NCI-H2196 treated with DMSO at 0.1 percent for 48 hours (cell line): ENCODE data around the gene METTL8.
"Not testable (repeated sequence)": the region's sequence is repeated elsewhere in the genome, so short reads cannot be mapped to it uniquely, and the experiment has no call there.

Source experiments
- DNase-seq: peaks from one replicate; lab custom pipeline; 2025; ENCODE audit not compliant: unreplicated experiment; lab: John Stamatoyannopoulos, UW

METTL8 gene

GRCh38 chr2:171316220-171316619, 117.6 kb downstream of the METTL8 start:
- no peak for DNase-seq

GRCh38 chr2:171315781-171316180, 118.0 kb downstream of the METTL8 start:
- no peak for DNase-seq

GRCh38 chr2:171312182-171312581, 121.6 kb downstream of the METTL8 start:
- DNase-seq, result not testable (repeated sequence)

GRCh38 chr2:171311589-171311988, 122.2 kb downstream of the METTL8 start:
- DNase-seq, result not testable (repeated sequence)

GRCh38 chr2:171310889-171311288, 122.9 kb downstream of the METTL8 start:
- DNase-seq, result no peak

- DNase-seq, result no peak
These were observed 124.1 kb downstream of the METTL8 start for GRCh38 chr2:171309455-171310286.

GRCh38 chr2:171308280-171309054, 125.3 kb downstream of the METTL8 start:
- DNase-seq, result no peak

GRCh38 chr2:171307560-171307959, 126.2 kb downstream of the METTL8 start:
- DNase-seq, result no peak

GRCh38 chr2:171297956-171298355, 135.8 kb downstream of the METTL8 start:
- DNase-seq, result no peak

GRCh38 chr2:171294608-171295007, 139.2 kb downstream of the METTL8 start:
- DNase-seq, result no peak

GRCh38 chr2:171293661-171294060, 140.1 kb downstream of the METTL8 start:
- DNase-seq, result no peak

GRCh38 chr2:171289991-171290390, 143.8 kb downstream of the METTL8 start:
- DNase-seq, result no peak

- no peak for DNase-seq
These were observed 144.5 kb downstream of the METTL8 start for GRCh38 chr2:171289316-171289715.

- no peak for DNase-seq
These were observed 146.2 kb downstream of the METTL8 start for GRCh38 chr2:171287611-171288010.

GRCh38 chr2:171287036-171287571, 146.7 kb downstream of the METTL8 start:
- DNase-seq, result no peak

GRCh38 chr2:171281110-171281509, 152.7 kb downstream of the METTL8 start:
- no peak for DNase-seq

GRCh38 chr2:171279983-171280790, 153.6 kb downstream of the METTL8 start:
- no peak for DNase-seq

GRCh38 chr2:171274757-171275156, 159.0 kb downstream of the METTL8 start:
- DNase-seq, result no peak

GRCh38 chr2:171271971-171272436, 161.8 kb downstream of the METTL8 start:
- peak; percentile 68 for DNase-seq

GRCh38 chr2:171271386-171271785, 162.4 kb downstream of the METTL8 start:
- no peak for DNase-seq
